Lower lobe of right lung (tissue), 2 donors: ENCODE measurements around the gene NAA11. TPM values are rescaled to one million over a fixed set of nuclear protein-coding genes. Genes with fewer than 3 reads are reported as not detected.

Source experiments
- ATAC-seq, 2 donors: fragments of 200-7000 bp; cut with Tn5 transposase; one replicate each; pipeline ENCODE4 v1.9.1; 2020 to 2022; ENCODE audit warnings: mild to moderate bottlenecking in 2 of 2, moderate library complexity in 2 of 2
- DNase-seq: peaks from one replicate; pipeline ENCODE4 v3.0.0-alpha.2; 2020
- H3K27ac ChIP-seq: fragments of 200-600 bp; one replicate; pipeline ENCODE4 v1.8.0; 2022
- H3K27me3 ChIP-seq: fragments of 200-600 bp; one replicate; pipeline ENCODE4 v1.8.0; 2022; ENCODE audit warnings: low read depth
- H3K36me3 ChIP-seq: fragments of 200-600 bp; one replicate; pipeline ENCODE4 v1.8.0; 2022; ENCODE audit warnings: mild to moderate bottlenecking
- H3K4me1 ChIP-seq: fragments of 200-600 bp; one replicate; pipeline ENCODE4 v1.8.0; 2022
- H3K4me3 ChIP-seq: fragments of 200-600 bp; one replicate; pipeline ENCODE4 v1.8.0; 2022; ENCODE audit warnings: mild to moderate bottlenecking
- H3K9me3 ChIP-seq: fragments of 200-600 bp; one replicate; pipeline ENCODE4 v1.8.0; 2022
- intact Hi-C: fragments of 100-400 bp; cut with DNase I; formaldehyde crosslinking; loops from one replicate; pipeline ENCODE4 v1.11.0; 2022
- total RNA-seq: library from RNA; stranded (reverse); fragmentation: NEBNext Ultra II Directional; extraction: Animal tissue kit (Norgen Biotek cat#: 25700); gene quantifications from one replicate; pipeline ENCODE4 v1.2.1, GENCODE V29; 2021
- TF ChIP-seq, protein P1 (sequence below): fragments of 200-600 bp; IDR thresholded peaks from one replicate; pipeline ENCODE4 v1.8.0; 2022; ENCODE audit warnings: antibody characterized with exemption, mild to moderate bottlenecking
- donor health status: DM: no; HTN: yes; CAD: no; lungs with severe emphysema.

Gene NAA11
- total RNA-seq, 1 donor from 2014 or later: not detected

DNA sequence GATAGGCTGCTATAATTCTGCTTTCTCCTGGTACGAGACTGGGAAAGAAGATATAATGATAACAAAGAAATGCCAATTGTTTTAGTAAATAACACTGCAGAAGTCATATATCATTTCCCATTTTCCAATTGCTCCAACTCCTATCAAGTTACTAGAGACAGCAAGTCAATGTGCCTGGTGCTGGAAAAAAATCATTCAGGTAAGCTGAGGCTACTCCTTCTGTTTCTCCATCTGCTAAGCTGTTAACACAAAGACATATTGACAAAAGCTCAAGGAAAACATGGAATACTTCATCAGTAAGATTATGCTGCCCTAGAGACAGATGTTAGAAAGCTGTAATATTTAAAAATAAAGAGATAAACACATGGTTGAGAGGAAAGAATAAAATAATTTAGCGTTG lies 10.0 kb downstream of the NAA11 start:
- no peak overlapping the region for H3K27ac ChIP-seq
- ATAC-seq: no peak
- no peak overlapping the region for H3K4me3 ChIP-seq
- TF ChIP-seq, protein P1, sequence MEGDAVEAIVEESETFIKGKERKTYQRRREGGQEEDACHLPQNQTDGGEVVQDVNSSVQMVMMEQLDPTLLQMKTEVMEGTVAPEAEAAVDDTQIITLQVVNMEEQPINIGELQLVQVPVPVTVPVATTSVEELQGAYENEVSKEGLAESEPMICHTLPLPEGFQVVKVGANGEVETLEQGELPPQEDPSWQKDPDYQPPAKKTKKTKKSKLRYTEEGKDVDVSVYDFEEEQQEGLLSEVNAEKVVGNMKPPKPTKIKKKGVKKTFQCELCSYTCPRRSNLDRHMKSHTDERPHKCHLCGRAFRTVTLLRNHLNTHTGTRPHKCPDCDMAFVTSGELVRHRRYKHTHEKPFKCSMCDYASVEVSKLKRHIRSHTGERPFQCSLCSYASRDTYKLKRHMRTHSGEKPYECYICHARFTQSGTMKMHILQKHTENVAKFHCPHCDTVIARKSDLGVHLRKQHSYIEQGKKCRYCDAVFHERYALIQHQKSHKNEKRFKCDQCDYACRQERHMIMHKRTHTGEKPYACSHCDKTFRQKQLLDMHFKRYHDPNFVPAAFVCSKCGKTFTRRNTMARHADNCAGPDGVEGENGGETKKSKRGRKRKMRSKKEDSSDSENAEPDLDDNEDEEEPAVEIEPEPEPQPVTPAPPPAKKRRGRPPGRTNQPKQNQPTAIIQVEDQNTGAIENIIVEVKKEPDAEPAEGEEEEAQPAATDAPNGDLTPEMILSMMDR: no peak
- H3K9me3 ChIP-seq: no peaks in the 10 kb centered on the region
- no peaks in the 10 kb centered on the region for H3K36me3 ChIP-seq
- intact Hi-C loops: no loop called here
- H3K4me1 ChIP-seq: no peaks in the 10 kb centered on the region
- H3K27me3 ChIP-seq: no peaks in the 10 kb centered on the region
- no peak for DNase-seq

DNA sequence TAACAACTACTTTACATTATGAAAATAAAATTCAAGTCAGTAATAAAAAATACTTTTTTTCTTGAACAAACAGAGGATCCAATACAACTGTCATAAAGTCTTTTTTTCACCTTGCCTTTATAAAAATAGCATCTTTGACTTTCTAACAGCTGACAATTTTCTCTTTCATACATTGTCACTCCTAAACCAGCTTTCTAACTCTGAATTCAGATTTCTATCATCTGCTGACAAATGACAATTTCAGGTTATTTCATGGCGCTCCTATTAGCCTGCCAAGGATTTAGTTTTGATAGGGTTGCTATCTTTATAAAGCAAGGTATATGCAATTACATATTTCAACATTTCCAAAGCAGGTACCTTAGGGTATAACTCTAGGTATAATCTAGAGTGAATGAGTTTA lies 14.6 kb downstream of the NAA11 start:
- H3K4me1 ChIP-seq: no peaks in the 10 kb centered on the region
- intact Hi-C loops: no loop called here
- H3K4me3 ChIP-seq: no peak overlapping the region
- no peak for DNase-seq
- TF ChIP-seq, protein P1: no peak
- H3K9me3 ChIP-seq: no peaks in the 10 kb centered on the region
- H3K27me3 ChIP-seq: no peaks in the 10 kb centered on the region
- ATAC-seq: no peak
- no peaks in the 10 kb centered on the region for H3K36me3 ChIP-seq
- H3K27ac ChIP-seq: no peak overlapping the region

DNA sequence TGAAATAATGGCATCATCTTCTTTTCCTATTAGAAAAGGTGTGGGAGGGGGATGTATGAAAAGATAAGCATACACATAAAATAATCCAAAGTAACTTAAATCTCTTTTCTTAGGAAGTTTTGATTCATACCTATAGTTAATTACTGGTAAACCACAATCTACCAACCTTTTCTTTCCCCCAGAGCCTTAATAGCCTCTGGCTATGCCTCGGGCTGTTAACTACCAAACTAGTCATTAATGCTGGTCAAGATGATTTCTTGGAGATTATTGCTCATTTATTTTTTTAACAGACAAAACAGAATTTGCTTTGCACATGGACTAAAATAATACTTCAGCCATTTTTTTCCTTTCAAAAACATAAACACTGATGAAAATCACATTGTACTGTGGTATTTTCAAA lies 16.9 kb downstream of the NAA11 start:
- no peak for DNase-seq
- H3K27ac ChIP-seq: no peak overlapping the region
- H3K4me3 ChIP-seq: no peak overlapping the region
- TF ChIP-seq, protein P1: no peak
- no peaks in the 10 kb centered on the region for H3K36me3 ChIP-seq
- intact Hi-C loops: no loop called here
- ATAC-seq: no peak
- H3K4me1 ChIP-seq: no peaks in the 10 kb centered on the region
- H3K27me3 ChIP-seq: no peaks in the 10 kb centered on the region
- H3K9me3 ChIP-seq: no peaks in the 10 kb centered on the region

DNA sequence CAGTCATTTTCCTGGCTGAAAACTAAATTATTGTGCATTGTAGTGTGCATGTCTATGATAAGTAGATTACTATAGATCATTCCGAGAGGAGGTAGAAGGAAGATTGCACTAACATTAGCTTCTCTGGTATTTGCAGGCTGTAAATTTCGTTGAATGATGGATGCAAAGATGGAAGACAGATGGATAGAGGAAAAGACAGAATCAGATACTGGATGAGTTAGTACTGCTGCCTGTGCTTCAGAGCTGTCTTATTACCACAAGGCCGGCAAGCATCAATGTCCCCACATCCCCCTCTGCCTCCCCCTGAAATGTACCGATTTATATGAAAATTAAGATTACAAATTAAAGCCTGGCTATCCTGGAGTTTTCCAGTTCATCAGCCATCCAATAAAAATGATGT lies 17.7 kb downstream of the NAA11 start:
- TF ChIP-seq, protein P1: no peak
- ATAC-seq: no peak
- H3K36me3 ChIP-seq: no peaks in the 10 kb centered on the region

DNA sequence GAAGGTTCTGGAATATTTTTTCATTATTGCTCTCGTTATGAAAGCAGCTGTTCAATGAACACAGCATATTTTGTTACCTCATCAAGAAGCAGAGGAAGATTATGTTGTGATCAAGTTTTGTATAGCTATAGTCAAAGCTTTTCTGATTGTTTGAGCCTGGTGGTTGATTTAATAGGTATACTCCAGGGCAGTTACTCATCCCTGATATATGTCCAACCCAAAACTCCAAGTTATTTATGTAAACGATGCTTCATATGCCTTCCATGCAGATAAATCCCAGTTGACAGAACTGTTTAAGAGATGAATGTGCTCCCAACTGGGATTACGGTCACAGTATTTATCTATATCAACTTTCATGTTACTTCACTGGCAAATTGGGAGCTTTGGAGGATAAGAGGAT lies 19.1 kb downstream of the NAA11 start:
- DNase-seq (no peak), ATAC-seq (no peak)
- no peaks in the 10 kb centered on the region for H3K9me3 ChIP-seq
- H3K27ac ChIP-seq: no peak overlapping the region
- no peaks in the 10 kb centered on the region for H3K4me1 ChIP-seq
- no peaks in the 10 kb centered on the region for H3K36me3 ChIP-seq
- H3K4me3 ChIP-seq: no peak overlapping the region
- intact Hi-C loops: no loop called here
- TF ChIP-seq, protein P1: no peak
- no peaks in the 10 kb centered on the region for H3K27me3 ChIP-seq

More for the DNA sequence above, 17.7 kb downstream of the NAA11 start:
- Histone ChIP-seq H3K27ac (no peak overlapping the region), H3K9me3 (no peaks in the 10 kb centered on the region), H3K4me1 (no peaks in the 10 kb centered on the region), H3K27me3 (no peaks in the 10 kb centered on the region), H3K4me3 (no peak overlapping the region)
- intact Hi-C loops: no loop called here
- no peak for DNase-seq

DNA sequence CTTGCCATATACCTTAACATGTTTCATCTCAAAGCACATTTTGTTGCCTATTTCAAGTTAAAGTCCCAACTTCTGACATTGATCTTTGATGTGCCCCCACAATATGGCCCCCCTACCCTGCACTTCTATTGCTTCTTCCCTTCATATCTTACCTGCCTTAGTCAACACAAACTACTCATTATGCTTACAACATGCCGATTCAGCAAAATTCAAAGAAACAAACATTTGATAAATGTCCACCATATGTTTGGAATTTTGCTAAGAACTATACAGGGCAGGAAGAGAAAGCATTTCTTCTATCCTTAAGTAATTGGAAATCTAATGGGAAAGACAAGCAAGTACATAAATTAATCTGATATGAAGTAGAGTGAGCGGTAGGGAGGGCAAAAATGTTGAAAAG lies 25.6 kb downstream of the NAA11 start:
- TF ChIP-seq, protein P1: no peak
- ATAC-seq: no peak
- intact Hi-C loops: no loop called here

More for the DNA sequence above, 25.6 kb downstream of the NAA11 start:
- DNase-seq: no peak
- no peak overlapping the region for H3K27ac ChIP-seq
- H3K36me3 ChIP-seq: no peaks in the 10 kb centered on the region
- no peaks in the 10 kb centered on the region for H3K9me3 ChIP-seq
- H3K4me3 ChIP-seq: no peak overlapping the region
- no peaks in the 10 kb centered on the region for H3K27me3 ChIP-seq
- H3K4me1 ChIP-seq: no peaks in the 10 kb centered on the region
